HG03139 (cell line): Measurements from ENCODE around the gene TCEAL4.

Experiments
- ATAC-seq: cut with Tn5 transposase; IDR thresholded peaks from one replicate; pipeline ENCODE4 v1.9.1; 2021; ENCODE audit not compliant: unreplicated experiment

The TCEAL4 gene

GRCh38 chrX:103585411-103586313, at the start of gene TCEAL4:
Gene TCEAL4 (plus strand): TSS chrX:103585515. CDS start chrX:103586676, 1,161 bp downstream.
- ATAC-seq, result peak; percentile 85

- ATAC-seq, result no peak
These were observed 49.2 kb upstream of the TCEAL4 start for GRCh38 chrX:103536071-103536470.

- ATAC-seq, result no peak
These were observed 48.6 kb upstream of the TCEAL4 start for GRCh38 chrX:103536732-103537131.

- no peak for ATAC-seq
These were observed 47.4 kb upstream of the TCEAL4 start for GRCh38 chrX:103537871-103538387.

- ATAC-seq, result no peak
These were observed 46.6 kb upstream of the TCEAL4 start for GRCh38 chrX:103538728-103539127.

- no peak for ATAC-seq
These were observed 45.6 kb upstream of the TCEAL4 start for GRCh38 chrX:103539695-103540094.

- ATAC-seq, result no peak
These were observed 45.2 kb upstream of the TCEAL4 start for GRCh38 chrX:103540145-103540544.

- ATAC-seq, result no peak
These were observed 35.4 kb upstream of the TCEAL4 start for GRCh38 chrX:103549916-103550315.

GRCh38 chrX:103550415-103551051, 34.8 kb upstream of the TCEAL4 start:
- ATAC-seq, result no peak

- ATAC-seq, result no peak
These were observed 33.1 kb upstream of the TCEAL4 start for GRCh38 chrX:103552236-103552635.

GRCh38 chrX:103554687-103555424, 30.5 kb upstream of the TCEAL4 start:
- ATAC-seq, result peak; percentile 97

GRCh38 chrX:103556963-103557612, 28.2 kb upstream of the TCEAL4 start:
- no peak for ATAC-seq

GRCh38 chrX:103560256-103560655, 25.1 kb upstream of the TCEAL4 start:
- no peak for ATAC-seq

GRCh38 chrX:103562801-103563200, 22.5 kb upstream of the TCEAL4 start:
- no peak for ATAC-seq

- peak; percentile 50 for ATAC-seq
These were observed 20.1 kb upstream of the TCEAL4 start for GRCh38 chrX:103565197-103565596.

- no peak for ATAC-seq
These were observed 19.6 kb upstream of the TCEAL4 start for GRCh38 chrX:103565752-103566151.

GRCh38 chrX:103571121-103571520, 14.2 kb upstream of the TCEAL4 start:
- ATAC-seq, result no peak

- ATAC-seq, result no peak
These were observed 13.6 kb upstream of the TCEAL4 start for GRCh38 chrX:103571726-103572125.

GRCh38 chrX:103573202-103573601, 12.1 kb upstream of the TCEAL4 start:
- ATAC-seq, result no peak

- no peak for ATAC-seq
These were observed 719 bp upstream of the TCEAL4 start for GRCh38 chrX:103584596-103584995.

GRCh38 chrX:103586314-103586646, 965 bp downstream of the TCEAL4 start:
- ATAC-seq, result no peak
